KMS-11 (cell line): ENCODE measurements around the gene FN3K.

Experiments
- H2AFZ ChIP-seq: fragments of 200-600 bp; sonication (generic); 2 replicates; pipeline ENCODE4 v1.6.1; 2016; ENCODE audit warnings: antibody characterized with exemption, mixed run types, low read depth
- H3K27ac ChIP-seq: fragments of 200-600 bp; sonication (generic); 2 replicates; pipeline ENCODE4 v1.6.1; 2016; ENCODE audit warnings: mild to moderate bottlenecking, mixed run types
- H3K27me3 ChIP-seq: fragments of 200-600 bp; sonication (generic); 2 replicates; pipeline ENCODE4 v1.6.1; 2017; ENCODE audit warnings: mild to moderate bottlenecking, low read depth, mixed run types, moderate library complexity; ENCODE audit not compliant: insufficient read depth
- H3K36me3 ChIP-seq: fragments of 200-600 bp; sonication (generic); 2 replicates; pipeline ENCODE4 v1.6.1; 2017; ENCODE audit warnings: mild to moderate bottlenecking, mixed run types; ENCODE audit not compliant: insufficient read depth
- H3K4me1 ChIP-seq: fragments of 200-600 bp; sonication (generic); 2 replicates; pipeline ENCODE4 v1.6.1; 2016; ENCODE audit warnings: mild to moderate bottlenecking, low read depth, mixed run types; ENCODE audit not compliant: poor library complexity, severe bottlenecking
- H3K4me2 ChIP-seq: fragments of 200-600 bp; sonication (generic); 2 replicates; pipeline ENCODE4 v1.7.0; 2016; ENCODE audit warnings: mild to moderate bottlenecking, mixed run types
- H3K4me3 ChIP-seq: fragments of 200-600 bp; sonication (generic); IDR thresholded peaks from 2 replicates; pipeline ENCODE4 v1.6.1; 2017; ENCODE audit warnings: low read depth, low read length, mixed read lengths; ENCODE audit not compliant: insufficient read depth
- H3K79me2 ChIP-seq: fragments of 200-600 bp; sonication (generic); 2 replicates; pipeline ENCODE4 v1.6.1; 2016; ENCODE audit warnings: low read depth, mixed run types; ENCODE audit not compliant: insufficient read depth
- H3K9ac ChIP-seq: fragments of 200-600 bp; sonication (generic); 2 replicates; pipeline ENCODE4 v1.6.1; 2016; ENCODE audit warnings: mild to moderate bottlenecking, mixed run types
- H4K20me1 ChIP-seq: fragments of 200-600 bp; sonication (generic); 2 replicates; pipeline ENCODE4 v1.6.1; 2016; ENCODE audit warnings: mild to moderate bottlenecking, mixed run types; ENCODE audit not compliant: insufficient read depth
- CTCF ChIP-seq: fragments of 200-600 bp; sonication (generic); conservative IDR thresholded peaks from 2 replicates; pipeline ENCODE4 v1.6.1; 2017; ENCODE audit warnings: low read depth, mild to moderate bottlenecking, antibody characterized with exemption, low read length, moderate library complexity, mixed read lengths

FN3K gene

DNA sequence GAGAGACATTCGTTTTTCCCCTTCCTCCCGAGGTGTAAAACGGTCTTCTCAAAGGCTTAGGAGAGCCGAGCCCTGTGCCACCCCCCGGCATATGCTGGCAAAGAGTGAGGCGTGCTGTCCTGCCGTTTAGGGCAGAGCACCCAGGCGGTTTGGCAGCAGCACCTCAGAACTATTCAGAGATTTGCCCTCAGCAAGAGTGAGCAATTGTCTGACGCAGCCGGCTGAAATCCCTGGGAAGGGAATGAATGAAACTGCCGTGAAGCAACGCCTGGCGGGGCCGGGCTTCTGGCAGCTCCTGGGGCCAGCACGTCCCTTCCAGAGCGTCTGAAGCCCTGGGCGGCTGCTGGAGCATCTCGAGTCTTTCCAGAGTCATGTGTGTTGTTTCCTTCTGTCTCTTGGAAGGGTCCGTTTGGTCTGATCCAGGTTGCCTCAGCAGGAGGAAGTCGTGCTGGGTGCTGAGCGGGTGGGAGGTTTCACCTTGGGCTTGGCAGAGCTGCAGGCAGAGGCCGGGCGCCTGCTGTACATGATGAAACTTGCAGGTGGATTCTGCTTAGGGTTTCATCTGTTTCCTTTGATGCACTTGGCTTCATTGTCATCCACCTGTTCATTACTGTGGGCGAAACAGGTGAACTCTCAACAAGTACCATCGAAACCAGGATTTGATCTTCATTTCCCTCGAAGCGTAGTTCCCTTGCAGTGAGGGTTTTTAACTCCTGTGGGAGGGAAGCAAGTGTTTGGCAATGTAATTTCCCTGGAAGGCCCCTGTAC lies 51.9 kb downstream of the FN3K start:
- H3K4me2 ChIP-seq = peak overlapping the region; percentile 52

GRCh38 chr17:82788206-82789001 lies 53.0 kb downstream of the FN3K start:
- Histone ChIP-seq H3K36me3 (no peaks in the 10 kb centered on the region), H3K27me3 (no peaks in the 10 kb centered on the region), H3K4me3 (no peak overlapping the region), H4K20me1 (no peaks in the 10 kb centered on the region), H3K27ac (peak overlapping the region; percentile 59; the same call in 1 of the 2 replicates), H3K9ac (no peak overlapping the region), H3K4me1 (peaks cover 44% of the 10 kb centered on the region), H3K4me2 (peak overlapping the region; percentile 52), H2AFZ (no peak overlapping the region), H3K79me2 (peaks cover 7% of the 10 kb centered on the region; the same call in 1 of the 2 replicates)
- no peak for TF ChIP-seq CTCF

More for the DNA sequence above, 51.9 kb downstream of the FN3K start:
- Histone ChIP-seq H3K27me3 (no peaks in the 10 kb centered on the region), H2AFZ (peak overlapping the region; percentile 12; the same call in 1 of the 2 replicates), H3K27ac (peak overlapping the region; percentile 59), H3K9ac (peak overlapping the region; percentile 22; the same call in 1 of the 2 replicates), H3K4me3 (no peak overlapping the region), H3K4me1 (peaks cover 45% of the 10 kb centered on the region), H3K79me2 (peaks cover 7% of the 10 kb centered on the region; the same call in 1 of the 2 replicates), H3K36me3 (no peaks in the 10 kb centered on the region), H4K20me1 (no peaks in the 10 kb centered on the region)
- TF ChIP-seq CTCF = no peak

- peak overlapping the region; percentile 25; the same call in 1 of the 2 replicates for H3K27ac ChIP-seq
- peaks cover 7% of the 10 kb centered on the region; the same call in 1 of the 2 replicates for H3K79me2 ChIP-seq
- H3K4me1 ChIP-seq = peaks cover 44% of the 10 kb centered on the region
- H3K9ac ChIP-seq = no peak overlapping the region
- peak overlapping the region; percentile 52; the same call in 1 of the 2 replicates for H3K4me2 ChIP-seq
- no peaks in the 10 kb centered on the region for H4K20me1 ChIP-seq
- H2AFZ ChIP-seq = no peak overlapping the region
- H3K27me3 ChIP-seq = no peaks in the 10 kb centered on the region
- H3K4me3 ChIP-seq = no peak overlapping the region
- H3K36me3 ChIP-seq = no peaks in the 10 kb centered on the region
- no peak for TF ChIP-seq CTCF
Observed at GRCh38 chr17:82789051-82789592, 53.7 kb downstream of the FN3K start.

GRCh38 chr17:82789806-82790205 lies 54.4 kb downstream of the FN3K start:
- peak overlapping the region; percentile 25; the same call in 1 of the 2 replicates for H3K27ac ChIP-seq
- no peaks in the 10 kb centered on the region for H3K27me3 ChIP-seq
- H3K79me2 ChIP-seq = peaks cover 7% of the 10 kb centered on the region; the same call in 1 of the 2 replicates
- no peak overlapping the region for H3K4me2 ChIP-seq
- H3K36me3 ChIP-seq = no peaks in the 10 kb centered on the region
- no peak overlapping the region for H2AFZ ChIP-seq
- no peaks in the 10 kb centered on the region for H4K20me1 ChIP-seq
- TF ChIP-seq CTCF = no peak
- H3K4me3 ChIP-seq = no peak overlapping the region
- peaks cover 44% of the 10 kb centered on the region for H3K4me1 ChIP-seq
- H3K9ac ChIP-seq = no peak overlapping the region
